Mesendoderm (in vitro differentiated cells): ENCODE data around the gene SLC43A1.

Source experiments
- DNase-seq: peaks from one replicate; pipeline ENCODE4 v3.0.0; 2013
- H2AK5ac ChIP-seq: 2 replicates; pipeline ENCODE4 v1.6.1; 2013; ENCODE audit warnings: low read length, inconsistent platforms
- H2BK120ac ChIP-seq: 2 replicates; pipeline ENCODE4 v1.6.1; 2013; ENCODE audit warnings: low read depth, mild to moderate bottlenecking, low read length, moderate library complexity, mixed read lengths
- H2BK15ac ChIP-seq: replicated peaks from 2 replicates; pipeline ENCODE4 v1.6.1; 2013; ENCODE audit warnings: low read depth, mild to moderate bottlenecking, moderate library complexity
- H2BK5ac ChIP-seq: 2 replicates; pipeline ENCODE4 v1.6.1; 2013; ENCODE audit warnings: low read length, inconsistent platforms
- H3K18ac ChIP-seq: 2 replicates; pipeline ENCODE4 v1.6.1; 2013; ENCODE audit warnings: mild to moderate bottlenecking, low read length, mixed read lengths
- H3K23ac ChIP-seq: one replicate; pipeline ENCODE4 v1.6.1; 2013; ENCODE audit warnings: low read length
- H3K27ac ChIP-seq: 2 replicates; pipeline ENCODE4 v1.5.1; 2013; ENCODE audit warnings: low read depth, mild to moderate bottlenecking, inconsistent platforms, low read length, moderate library complexity
- H3K27me3 ChIP-seq: 2 replicates; pipeline ENCODE4 v1.6.1; 2013; ENCODE audit warnings: low read length, control low read depth, mild to moderate bottlenecking, inconsistent platforms; ENCODE audit not compliant: insufficient read depth, poor library complexity
- H3K36me3 ChIP-seq: 2 replicates; pipeline ENCODE4 v1.6.1; 2013; ENCODE audit warnings: low read length, inconsistent platforms; ENCODE audit not compliant: control insufficient read depth, insufficient read depth
- H3K4ac ChIP-seq: one replicate; pipeline ENCODE4 v1.6.1; 2013; ENCODE audit warnings: low read depth, mild to moderate bottlenecking, low read length, moderate library complexity
- H3K4me1 ChIP-seq: 2 replicates; pipeline ENCODE4 v1.6.1; 2013; ENCODE audit warnings: low read depth, low read length, inconsistent platforms; ENCODE audit not compliant: control insufficient read depth
- H3K4me2 ChIP-seq: 2 replicates; pipeline ENCODE4 v1.6.1; 2013; ENCODE audit warnings: low read length
- H3K4me3 ChIP-seq: 2 replicates; pipeline ENCODE4 v1.5.1; 2013; ENCODE audit warnings: mild to moderate bottlenecking, low read length
- H3K56ac ChIP-seq: one replicate; pipeline ENCODE4 v1.6.1; 2013; ENCODE audit warnings: low read length
- H3K79me1 ChIP-seq: 2 replicates; pipeline ENCODE4 v1.6.1; 2013; ENCODE audit warnings: low read length, inconsistent platforms
- H3K79me2 ChIP-seq: 2 replicates; pipeline ENCODE4 v1.6.1; 2013; ENCODE audit warnings: mild to moderate bottlenecking, low read length; ENCODE audit not compliant: control insufficient read depth, insufficient read depth
- H3K9ac ChIP-seq: 2 replicates; pipeline ENCODE4 v1.6.1; 2013; ENCODE audit warnings: low read length, inconsistent platforms
- H4K5ac ChIP-seq: one replicate; pipeline ENCODE4 v1.6.1; 2013; ENCODE audit warnings: low read length
- H4K8ac ChIP-seq: one replicate; pipeline ENCODE4 v1.6.1; 2013; ENCODE audit warnings: low read depth, mild to moderate bottlenecking, control low read depth, low read length, moderate library complexity
- WGBS: extraction: QIAGEN DNeasy Blood & Tissue Kit; methylation state at CpG from one replicate; pipeline ENCODE4 v1.1.7; 2013; ENCODE audit warnings: low lambda C conversion rate, missing lambda C conversion rate; ENCODE audit not compliant: insufficient coverage; ENCODE audit errors: extremely low coverage; 5-methylcytosine and 5-hydroxymethylcytosine counted together

Gene SLC43A1

GRCh38 chr11:57458410-57459163, 56.9 kb downstream of the SLC43A1 start:
- peak; percentile 57 for DNase-seq
- no peak overlapping the region for H2AK5ac ChIP-seq
- H3K4me3 ChIP-seq, result peak overlapping the region; percentile 33
- peaks cover 12% of the 10 kb centered on the region for H3K27me3 ChIP-seq
- peak overlapping the region; percentile 88 for H3K4me2 ChIP-seq
- no peaks in the 10 kb centered on the region for H3K36me3 ChIP-seq
- peak overlapping the region; percentile 46 for H3K56ac ChIP-seq
- WGBS, result no CpG with 5 or more reads among the region's 44 CpGs
- no peak overlapping the region for H2BK120ac ChIP-seq
- H4K5ac ChIP-seq, result no peak overlapping the region
- H2BK5ac ChIP-seq, result no peak overlapping the region
- H3K23ac ChIP-seq, result no peak overlapping the region
- no peaks in the 10 kb centered on the region for H3K79me2 ChIP-seq
- no peak overlapping the region for H4K8ac ChIP-seq
- H3K4me1 ChIP-seq, result peaks cover 11% of the 10 kb centered on the region
- H3K4ac ChIP-seq, result no peak overlapping the region
- H2BK15ac ChIP-seq, result no peak overlapping the region
- H3K9ac ChIP-seq, result peak overlapping the region; percentile 28
- H3K79me1 ChIP-seq, result no peaks in the 10 kb centered on the region
- no peak overlapping the region for H3K18ac ChIP-seq
- H3K27ac ChIP-seq, result no peak overlapping the region

GRCh38 chr11:57458060-57458409, 57.5 kb downstream of the SLC43A1 start:
- H3K27me3 ChIP-seq, result peaks cover 12% of the 10 kb centered on the region
- no peak overlapping the region for H3K56ac ChIP-seq
- H3K18ac ChIP-seq, result no peak overlapping the region
- H2AK5ac ChIP-seq, result no peak overlapping the region
- no peaks in the 10 kb centered on the region for H3K79me1 ChIP-seq
- no peak overlapping the region for H4K5ac ChIP-seq
- no CpG with 5 or more reads among the region's 16 CpGs for WGBS
- no peak overlapping the region for H3K9ac ChIP-seq
- peak overlapping the region; percentile 15 for H3K4me2 ChIP-seq
- DNase-seq, result peak; percentile 82
- no peak overlapping the region for H2BK15ac ChIP-seq
- no peak overlapping the region for H4K8ac ChIP-seq
- H3K79me2 ChIP-seq, result no peaks in the 10 kb centered on the region
- H3K4me3 ChIP-seq, result no peak overlapping the region
- no peaks in the 10 kb centered on the region for H3K36me3 ChIP-seq
- no peak overlapping the region for H3K4ac ChIP-seq
- no peak overlapping the region for H3K23ac ChIP-seq
- peaks cover 7% of the 10 kb centered on the region for H3K4me1 ChIP-seq
- no peak overlapping the region for H2BK120ac ChIP-seq
- H3K27ac ChIP-seq, result no peak overlapping the region
- H2BK5ac ChIP-seq, result no peak overlapping the region

- WGBS, result no CpG with 5 or more reads among the region's 7 CpGs
- no peaks in the 10 kb centered on the region for H3K79me2 ChIP-seq
- H4K8ac ChIP-seq, result no peak overlapping the region
- no peak overlapping the region for H3K4ac ChIP-seq
- peaks cover 7% of the 10 kb centered on the region for H3K4me1 ChIP-seq
- no peak overlapping the region for H2BK15ac ChIP-seq
- H3K23ac ChIP-seq, result no peak overlapping the region
- H3K79me1 ChIP-seq, result no peaks in the 10 kb centered on the region
- H3K56ac ChIP-seq, result no peak overlapping the region
- H2BK5ac ChIP-seq, result no peak overlapping the region
- peak overlapping the region; percentile 0 for H3K4me2 ChIP-seq
- H3K4me3 ChIP-seq, result no peak overlapping the region
- no peak overlapping the region for H3K27ac ChIP-seq
- H2AK5ac ChIP-seq, result no peak overlapping the region
- no peak overlapping the region for H2BK120ac ChIP-seq
- peaks cover 12% of the 10 kb centered on the region for H3K27me3 ChIP-seq
- H4K5ac ChIP-seq, result no peak overlapping the region
- H3K9ac ChIP-seq, result no peak overlapping the region
- DNase-seq, result no peak
- no peak overlapping the region for H3K18ac ChIP-seq
- H3K36me3 ChIP-seq, result no peaks in the 10 kb centered on the region
Observed at GRCh38 chr11:57457643-57458023, 57.9 kb downstream of the SLC43A1 start.

- Histone ChIP-seq H3K27me3 (peaks cover 12% of the 10 kb centered on the region), H2BK15ac (no peak overlapping the region), H3K4me2 (peak overlapping the region; percentile 39), H2BK120ac (no peak overlapping the region), H3K79me2 (no peaks in the 10 kb centered on the region), H4K5ac (no peak overlapping the region), H3K27ac (no peak overlapping the region), H3K4me3 (no peak overlapping the region), H3K23ac (no peak overlapping the region), H4K8ac (no peak overlapping the region), H3K56ac (peak overlapping the region; percentile 35), H3K79me1 (no peaks in the 10 kb centered on the region), H3K4ac (no peak overlapping the region), H3K18ac (no peak overlapping the region), H2AK5ac (peak overlapping the region; percentile 29), H3K4me1 (peaks cover 7% of the 10 kb centered on the region), H3K9ac (peak overlapping the region; percentile 29), H3K36me3 (no peaks in the 10 kb centered on the region), H2BK5ac (no peak overlapping the region)
- no CpG with 5 or more reads among the region's 19 CpGs for WGBS
- DNase-seq, result peak; percentile 92
Observed at GRCh38 chr11:57456960-57457642, 58.4 kb downstream of the SLC43A1 start.

- no peak for DNase-seq
- Histone ChIP-seq H4K8ac (no peak overlapping the region), H3K79me2 (no peaks in the 10 kb centered on the region), H4K5ac (no peak overlapping the region), H3K27ac (no peak overlapping the region), H3K9ac (no peak overlapping the region), H3K23ac (no peak overlapping the region), H3K36me3 (no peaks in the 10 kb centered on the region), H3K4me1 (peaks cover 2% of the 10 kb centered on the region), H2BK5ac (no peak overlapping the region), H2BK120ac (no peak overlapping the region), H2BK15ac (no peak overlapping the region), H3K27me3 (no peaks in the 10 kb centered on the region), H3K4ac (no peak overlapping the region), H2AK5ac (no peak overlapping the region), H3K4me2 (no peak overlapping the region), H3K4me3 (no peak overlapping the region), H3K18ac (no peak overlapping the region), H3K56ac (no peak overlapping the region), H3K79me1 (no peaks in the 10 kb centered on the region)
- WGBS, result no CpG with 5 or more reads among the region's 2 CpGs
Observed at GRCh38 chr11:57453543-57454177, 61.8 kb downstream of the SLC43A1 start.
